ENCODE data around the gene GPR63.
"Not testable (repeated sequence)": the region's sequence is repeated elsewhere in the genome, so short reads cannot be mapped to it uniquely, and the experiment has no call there.

The GPR63 gene, protein sequence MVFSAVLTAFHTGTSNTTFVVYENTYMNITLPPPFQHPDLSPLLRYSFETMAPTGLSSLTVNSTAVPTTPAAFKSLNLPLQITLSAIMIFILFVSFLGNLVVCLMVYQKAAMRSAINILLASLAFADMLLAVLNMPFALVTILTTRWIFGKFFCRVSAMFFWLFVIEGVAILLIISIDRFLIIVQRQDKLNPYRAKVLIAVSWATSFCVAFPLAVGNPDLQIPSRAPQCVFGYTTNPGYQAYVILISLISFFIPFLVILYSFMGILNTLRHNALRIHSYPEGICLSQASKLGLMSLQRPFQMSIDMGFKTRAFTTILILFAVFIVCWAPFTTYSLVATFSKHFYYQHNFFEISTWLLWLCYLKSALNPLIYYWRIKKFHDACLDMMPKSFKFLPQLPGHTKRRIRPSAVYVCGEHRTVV

DNA sequence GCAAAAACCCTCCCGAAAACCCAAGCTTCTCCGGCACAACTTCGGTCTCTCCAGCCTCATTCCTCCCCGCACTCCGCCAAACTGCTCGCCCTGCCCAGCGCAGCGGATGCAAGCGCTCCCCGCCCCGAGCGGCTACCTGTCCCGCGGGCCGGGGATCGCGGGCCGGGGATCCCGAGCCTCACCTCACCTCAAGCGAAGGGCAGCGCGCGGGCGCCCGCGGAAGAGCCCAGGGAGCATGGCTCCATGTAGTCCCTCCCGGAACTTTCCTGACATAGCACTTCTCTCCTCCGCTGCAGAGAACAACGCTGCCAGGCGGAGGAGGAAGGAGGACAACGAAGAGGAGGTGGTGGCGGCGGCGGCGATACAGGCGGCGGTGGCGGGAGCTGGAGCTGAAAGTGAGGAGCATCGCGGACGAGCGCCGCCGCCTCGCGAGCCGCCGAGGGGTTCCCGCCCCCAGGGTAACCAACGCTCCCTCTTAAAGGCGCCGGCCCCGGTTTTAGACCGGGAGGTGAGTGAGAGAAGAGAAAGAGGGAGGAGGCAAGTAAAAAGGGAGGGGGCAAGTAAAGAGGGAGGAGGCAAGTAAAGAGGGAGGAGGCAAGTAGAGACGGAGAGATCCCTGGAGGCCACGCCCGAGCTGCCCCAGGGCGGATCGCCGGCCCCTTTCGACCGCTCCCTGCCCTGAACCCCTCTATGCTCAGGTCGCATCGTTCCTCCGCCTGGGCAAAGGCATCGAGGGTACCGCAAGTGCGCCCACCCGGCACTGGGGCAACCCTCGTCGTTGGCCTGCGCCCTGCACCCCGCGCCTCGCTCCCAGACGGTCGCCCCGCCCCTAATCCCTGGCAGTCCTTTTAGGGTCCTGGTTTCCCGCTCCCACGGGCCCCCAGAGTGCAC, at the start of gene GPR63:
TSS of gene GPR63 (minus strand) at position 397 of the 891 bp plus-strand sequence. CDS start 37,746 bp downstream, outside the sequence.
- peak; percentile 79 to 83 for DNase-seq

DNA sequence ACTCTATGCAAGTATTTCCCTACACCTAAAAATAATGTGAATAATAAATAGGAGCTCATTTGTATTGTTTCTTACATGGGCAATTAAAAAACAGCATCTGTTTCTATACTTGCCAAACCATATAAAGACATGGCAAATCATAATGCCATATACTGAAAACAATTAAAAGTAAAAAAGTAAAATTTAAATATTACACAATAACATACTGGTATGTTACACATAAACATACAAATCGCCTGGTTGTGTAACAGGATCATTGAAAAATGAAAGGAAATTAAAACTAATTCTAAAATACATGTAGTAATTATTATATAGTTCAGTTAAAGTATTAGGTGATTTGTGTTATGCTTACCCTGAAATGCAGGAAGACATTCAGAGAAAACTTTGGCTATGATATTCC, 49.2 kb upstream of the GPR63 start:
- DNase-seq, result no peak

DNA sequence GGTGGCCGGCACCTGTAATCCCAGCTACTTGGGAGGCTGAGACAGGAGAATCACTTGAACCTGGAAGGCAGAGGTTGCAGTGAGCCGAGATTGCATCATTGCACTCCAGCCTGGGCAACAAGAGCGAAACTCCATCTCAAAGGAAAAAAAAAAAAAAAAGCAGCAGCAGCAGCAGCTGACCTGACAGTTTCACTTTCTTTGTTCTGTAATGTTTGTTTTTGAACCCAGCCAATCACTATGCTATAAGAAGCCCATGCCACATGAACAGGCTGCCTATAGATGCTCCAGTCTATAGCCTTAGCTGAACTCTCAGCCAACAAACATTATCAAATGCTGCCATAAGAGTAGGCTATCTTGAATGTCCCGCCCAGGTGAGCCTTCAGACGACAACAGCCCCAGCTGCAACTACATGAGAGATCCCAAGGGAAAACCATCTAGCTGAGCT, 47.9 kb upstream of the GPR63 start:
- not testable (repeated sequence) for DNase-seq

DNA sequence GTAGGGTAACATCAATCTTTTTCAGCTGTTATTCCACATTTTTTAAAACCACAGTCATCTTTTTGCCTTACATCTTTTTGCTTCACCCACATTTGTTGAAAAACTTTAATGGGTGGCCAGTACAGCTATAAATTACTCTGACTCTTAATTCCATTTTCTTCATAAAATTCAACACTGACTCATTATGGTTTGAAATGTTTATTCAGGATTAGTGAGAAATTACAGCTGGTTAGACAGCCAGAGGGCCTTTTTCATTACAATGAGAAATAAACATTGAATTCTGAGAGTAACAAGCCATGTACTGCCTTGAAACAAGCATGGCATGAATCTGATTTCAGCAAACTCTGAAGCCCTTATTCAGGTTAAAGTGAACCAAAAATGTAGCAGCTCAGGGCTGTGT, 40.9 kb upstream of the GPR63 start:
- no peak for DNase-seq

DNA sequence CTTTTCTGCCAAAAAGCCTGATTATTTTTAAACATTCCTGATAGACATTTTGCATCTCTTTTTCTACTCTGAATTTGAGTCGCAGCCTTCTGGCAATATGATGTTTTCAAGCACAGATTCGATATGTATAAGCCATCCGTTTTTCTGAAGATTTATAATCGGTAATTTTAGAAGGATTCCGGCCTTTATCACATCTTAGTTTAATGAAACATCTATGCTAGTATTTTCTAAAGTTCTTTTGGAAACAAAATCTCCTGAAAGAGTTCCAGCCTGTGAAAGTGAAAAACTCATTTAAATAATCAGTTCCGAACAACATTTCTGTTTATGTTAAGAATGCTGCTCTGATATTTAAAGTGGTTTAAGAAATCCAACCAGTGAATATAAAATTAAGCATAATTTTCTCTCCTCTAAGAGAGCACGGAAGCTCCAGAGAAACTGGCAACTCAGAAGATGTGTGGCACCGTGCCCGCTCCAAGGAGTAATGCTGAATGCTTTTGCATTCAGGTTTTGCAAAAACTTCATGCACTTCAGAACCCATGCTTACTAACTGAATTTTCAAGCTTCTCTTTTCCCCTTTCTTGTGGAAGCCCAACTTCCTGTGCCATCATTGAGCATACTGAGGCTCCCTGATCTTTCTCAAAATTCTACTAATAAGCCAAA, 39.7 kb upstream of the GPR63 start:
- DNase-seq, result no peak

DNA sequence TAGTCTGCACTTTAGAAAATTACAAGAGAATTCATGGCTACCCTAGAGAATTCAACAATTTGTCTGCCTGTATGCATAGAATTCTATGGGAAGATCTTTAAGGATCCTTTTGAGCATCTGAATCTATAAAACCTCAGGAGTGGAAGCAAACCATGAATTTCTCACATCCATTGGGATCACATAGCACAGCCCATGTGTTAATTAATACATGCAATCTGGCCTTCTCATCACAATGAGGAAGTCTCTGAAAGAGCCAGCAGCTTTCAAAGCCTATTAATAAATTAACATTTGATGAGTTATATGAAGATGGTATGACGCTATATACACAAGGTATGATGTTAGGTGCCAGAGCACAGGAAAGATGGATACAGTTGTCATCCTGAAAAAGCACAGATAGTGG, 35.7 kb upstream of the GPR63 start:
- DNase-seq, result no peak

DNA sequence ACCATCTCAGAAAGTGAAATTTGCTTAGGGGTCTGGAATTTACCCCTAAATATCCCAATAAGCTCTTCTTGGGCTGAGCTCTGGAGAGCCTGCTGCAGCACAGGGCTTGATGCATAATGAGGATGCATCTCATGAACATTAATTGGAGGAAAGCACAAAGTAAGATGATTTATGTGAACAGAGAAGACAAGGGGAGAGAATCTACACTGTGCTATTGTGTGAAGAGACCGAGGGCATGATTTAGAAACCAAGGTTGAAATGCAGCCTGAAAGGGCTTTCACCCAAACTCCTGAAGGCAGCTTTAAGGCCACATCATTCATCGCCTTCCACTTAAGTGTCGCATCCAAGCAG, 27.8 kb upstream of the GPR63 start:
- no peak for DNase-seq

DNA sequence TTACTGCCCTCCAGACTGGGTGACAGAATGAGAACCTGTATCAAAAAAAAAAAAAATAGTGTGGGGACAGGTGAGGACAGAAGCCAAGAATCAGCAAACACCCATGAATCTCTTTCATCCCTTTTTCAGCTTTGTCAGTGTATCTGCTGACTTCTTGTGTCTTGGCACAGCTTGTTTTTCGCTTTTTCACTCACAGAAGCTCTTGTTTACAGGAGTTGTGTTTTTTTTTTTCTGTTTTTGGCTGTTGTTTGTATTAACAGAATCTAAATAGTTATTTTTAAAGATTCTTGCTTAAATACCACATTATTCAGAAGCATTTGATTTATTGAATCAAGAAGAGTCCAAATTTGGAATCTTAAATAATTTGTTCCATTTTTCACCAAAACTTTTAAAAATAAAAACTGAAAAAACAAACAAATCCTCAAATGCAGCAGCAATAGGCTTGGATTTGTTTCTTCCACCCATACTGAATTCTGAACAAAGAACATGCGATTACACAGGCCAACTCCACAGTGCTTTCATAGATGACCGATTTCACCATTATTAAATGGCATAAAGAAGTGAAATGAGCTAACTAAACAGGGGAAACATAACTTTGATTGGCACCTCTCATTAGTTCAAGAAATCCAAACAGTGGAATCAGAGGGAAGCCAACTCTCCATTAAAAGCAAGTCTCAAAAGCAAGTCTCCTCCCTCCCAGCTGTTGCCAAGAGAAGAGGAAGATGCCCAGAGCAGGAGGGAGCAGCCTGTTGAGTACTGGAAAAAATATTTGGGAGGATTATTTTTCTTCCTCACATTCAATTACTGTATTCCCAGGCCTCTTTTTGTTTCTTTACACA, 27.2 kb upstream of the GPR63 start:
- no peak for DNase-seq

DNA sequence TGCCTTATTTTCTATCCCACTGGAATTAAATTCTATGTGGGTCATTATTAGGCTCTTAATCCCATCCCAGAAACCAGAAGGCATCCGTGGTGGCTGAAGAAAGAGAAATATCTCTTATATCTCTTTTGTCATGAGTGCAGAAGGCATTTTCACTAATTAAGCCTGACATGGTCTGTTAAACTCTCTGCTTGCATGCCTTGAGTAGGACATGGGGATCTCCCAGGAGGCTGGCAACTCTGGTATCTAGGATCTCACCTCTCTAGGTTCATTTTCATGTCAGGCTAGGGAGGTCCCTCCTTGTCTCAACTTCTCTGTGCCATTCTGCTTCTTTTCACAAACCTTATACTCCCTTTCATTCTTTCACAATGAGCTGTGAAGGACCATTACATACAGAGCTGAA, 25.3 kb upstream of the GPR63 start:
- no peak for DNase-seq

DNA sequence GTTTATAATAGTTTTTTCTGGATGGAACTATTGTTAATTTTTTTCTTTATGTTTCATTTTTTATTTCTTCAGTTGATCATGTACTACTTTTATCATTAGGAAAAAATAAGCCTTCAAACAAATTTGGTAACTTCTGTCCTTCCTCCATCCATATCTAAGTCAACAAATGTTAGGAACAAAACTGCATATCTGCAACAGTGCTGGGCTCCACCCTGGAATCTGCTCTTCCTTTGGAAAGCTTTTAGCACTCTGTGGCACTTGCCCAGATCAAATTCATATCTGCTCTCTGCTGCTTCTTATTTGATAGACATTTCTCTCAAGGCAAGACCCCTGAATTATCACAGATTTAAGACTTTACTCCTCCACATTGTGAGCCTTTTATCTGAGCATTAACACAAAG, 24.3 kb upstream of the GPR63 start:
- DNase-seq, result no peak

DNA sequence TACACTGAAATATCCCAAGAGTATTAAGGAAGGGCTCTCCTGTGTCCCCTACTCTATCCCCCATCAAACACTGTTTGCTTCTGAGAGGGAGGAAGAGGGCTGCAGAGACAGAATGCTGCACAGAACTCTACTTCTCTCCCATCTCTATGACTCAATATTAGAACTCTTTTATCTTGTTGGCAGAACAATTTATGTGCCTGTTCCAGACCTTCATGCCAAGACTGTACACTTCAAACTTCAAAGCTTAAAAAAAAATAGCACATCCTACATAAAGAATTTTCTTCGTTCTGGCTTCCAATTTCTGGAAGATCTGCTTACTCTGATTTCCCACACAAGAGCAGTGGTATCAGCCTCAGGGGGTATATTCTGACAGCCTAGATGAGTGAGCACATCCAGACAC, 19.6 kb upstream of the GPR63 start:
- no peak for DNase-seq

DNA sequence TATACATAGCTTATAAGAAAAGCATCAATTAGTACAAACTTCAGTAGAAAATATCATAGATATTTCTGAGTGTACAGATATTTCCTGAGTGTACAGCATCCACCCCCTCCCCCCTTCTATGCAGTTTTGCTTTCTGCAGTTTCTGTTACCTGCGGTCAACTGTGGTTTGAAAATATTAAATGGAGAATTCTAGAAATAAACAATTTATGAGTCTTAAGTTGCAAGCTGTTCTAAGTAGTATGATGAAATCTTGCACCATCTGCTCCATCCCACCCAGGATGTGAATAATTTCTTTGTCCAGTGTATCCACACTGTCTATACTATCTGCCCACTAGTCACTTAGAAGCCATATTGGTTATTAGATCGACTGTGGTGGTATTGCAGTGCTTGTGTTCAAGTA, 15.8 kb upstream of the GPR63 start:
- DNase-seq, result no peak

DNA sequence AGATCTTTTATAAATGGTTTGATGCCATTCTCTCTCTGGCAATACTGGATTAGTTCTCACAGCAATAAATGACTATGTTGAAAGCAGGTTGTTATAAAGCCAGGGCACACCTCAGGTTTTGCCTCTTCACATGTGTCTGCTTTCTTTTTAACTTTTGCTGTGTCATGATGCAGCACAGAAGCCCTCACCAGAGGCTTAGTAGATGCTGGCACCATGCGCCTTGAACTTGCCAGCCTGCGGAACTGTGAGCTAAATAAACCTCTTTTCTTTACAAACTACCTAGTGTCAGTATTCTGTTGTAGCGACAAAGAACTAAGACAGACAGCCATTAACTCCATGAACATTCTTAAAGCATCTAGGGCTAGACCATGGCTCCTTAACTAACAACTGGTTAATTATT, 15.3 kb upstream of the GPR63 start:
- DNase-seq, result no peak

DNA sequence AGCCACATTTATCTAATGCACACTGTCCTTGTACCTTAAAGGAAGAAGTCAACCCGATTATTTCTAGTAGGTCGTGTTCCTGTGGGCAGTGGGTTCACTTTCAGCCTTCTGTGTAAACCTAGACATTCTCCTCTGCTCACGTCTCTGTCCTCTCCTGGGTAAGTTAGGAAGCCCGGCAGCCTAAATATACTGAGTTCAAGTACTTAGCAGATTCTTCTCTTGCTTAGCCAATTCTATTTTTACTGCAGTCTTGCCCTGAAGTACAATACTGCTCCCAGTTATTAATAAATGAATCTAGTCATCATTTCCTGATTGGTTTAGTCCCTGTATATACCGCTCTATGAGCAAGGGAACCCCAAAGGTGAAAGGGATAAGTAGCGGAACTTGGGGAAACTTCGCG, 14.6 kb upstream of the GPR63 start:
- no peak for DNase-seq

DNA sequence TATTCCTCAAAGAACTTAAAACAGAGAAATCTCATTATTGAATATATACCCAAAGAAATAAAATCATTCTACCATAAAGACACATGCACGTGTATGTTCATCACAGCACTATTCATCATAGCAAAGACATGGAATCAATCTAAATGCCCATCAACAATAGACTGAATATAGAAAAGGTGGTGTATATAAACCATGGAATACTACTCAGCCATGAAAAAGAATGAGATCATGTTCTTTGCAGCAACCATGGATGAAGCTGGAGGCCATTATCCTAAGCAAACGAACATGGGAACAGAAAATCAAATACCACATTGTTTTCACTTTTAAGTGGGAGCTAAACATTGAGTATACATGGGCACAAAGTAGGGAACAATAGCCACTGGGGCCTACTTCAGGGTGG, 12.3 kb upstream of the GPR63 start:
- no peak for DNase-seq

DNA sequence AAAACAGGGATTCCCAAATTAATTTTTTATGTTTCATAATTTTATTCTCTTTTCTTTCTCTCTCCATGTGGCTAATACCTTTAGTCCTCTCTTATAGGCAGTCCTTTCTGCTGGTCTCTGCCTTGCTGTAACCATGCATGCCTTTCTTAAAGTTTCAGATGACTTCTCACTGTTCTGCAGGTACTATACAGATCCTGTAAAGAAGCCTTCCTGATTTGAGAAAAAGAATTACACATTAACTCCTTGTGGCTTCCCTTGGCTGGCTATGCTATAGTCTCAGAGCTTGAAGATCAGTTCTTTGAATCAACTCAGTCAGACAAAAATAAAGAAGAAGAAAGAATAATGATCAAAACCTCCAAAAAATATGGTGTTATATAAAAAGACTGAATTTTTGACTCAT, 7.3 kb upstream of the GPR63 start:
- DNase-seq, result no peak

DNA sequence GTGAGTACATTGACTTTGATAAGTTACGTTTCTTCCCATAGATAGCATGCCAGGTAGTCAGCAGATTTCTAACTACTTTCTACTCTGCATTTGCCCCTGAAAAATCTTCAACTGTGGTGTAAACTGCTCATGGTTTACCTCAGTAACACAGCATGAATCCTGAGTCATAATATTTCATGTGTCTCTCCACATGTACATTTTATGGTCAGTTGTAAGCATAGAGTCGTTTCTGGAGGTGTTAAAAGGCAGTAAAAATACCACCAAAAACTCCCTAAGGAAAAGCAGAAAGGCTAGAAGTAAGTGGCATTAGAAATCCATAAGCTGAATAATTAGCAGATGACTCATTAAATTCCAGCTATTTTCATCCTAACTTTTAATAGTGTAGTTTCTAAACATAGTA, 4.1 kb upstream of the GPR63 start:
- DNase-seq, result no peak

DNA sequence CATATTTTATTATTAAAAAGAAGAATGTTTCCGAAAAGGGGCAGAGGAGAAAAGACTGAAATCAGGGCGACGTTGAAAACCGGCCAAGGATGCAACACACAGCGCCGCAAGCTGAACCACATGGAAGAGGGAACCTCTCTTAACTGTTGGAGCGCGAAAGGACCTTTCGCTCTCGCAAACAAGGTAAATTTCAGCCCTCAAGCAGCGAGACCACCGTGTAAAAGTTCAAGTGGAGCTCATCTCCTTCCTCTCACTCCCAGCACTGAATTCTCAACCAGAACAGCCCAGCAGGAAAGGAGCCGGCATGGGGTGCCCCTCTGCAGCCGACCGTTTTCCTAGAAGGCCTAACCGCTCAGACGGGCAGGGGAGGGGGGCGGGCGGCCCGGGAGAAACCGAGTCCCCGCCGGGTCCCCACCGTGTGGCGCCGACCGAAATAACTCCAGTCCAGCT, 621 bp downstream of the GPR63 start:
- DNase-seq, result peak; percentile 42 to 54

DNA sequence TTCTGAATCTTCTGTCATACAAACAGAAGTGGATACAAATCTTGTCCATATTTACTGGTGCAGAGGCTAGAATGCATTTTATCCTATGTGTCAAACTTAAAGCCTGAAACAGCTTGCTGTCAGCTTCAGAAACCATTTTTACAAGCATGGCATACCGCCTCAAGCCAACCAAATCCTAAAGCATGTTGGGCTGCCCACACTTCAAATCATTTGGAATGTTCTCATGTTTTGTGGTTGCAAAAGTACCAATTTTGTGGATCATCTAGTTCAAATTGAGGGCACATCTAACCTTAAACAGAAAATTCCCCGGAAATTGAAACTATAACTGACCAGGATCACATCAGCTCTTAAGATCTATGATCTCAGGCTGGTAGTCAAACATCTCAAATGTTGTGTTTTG, 3.2 kb downstream of the GPR63 start:
- DNase-seq, result no peak

DNA sequence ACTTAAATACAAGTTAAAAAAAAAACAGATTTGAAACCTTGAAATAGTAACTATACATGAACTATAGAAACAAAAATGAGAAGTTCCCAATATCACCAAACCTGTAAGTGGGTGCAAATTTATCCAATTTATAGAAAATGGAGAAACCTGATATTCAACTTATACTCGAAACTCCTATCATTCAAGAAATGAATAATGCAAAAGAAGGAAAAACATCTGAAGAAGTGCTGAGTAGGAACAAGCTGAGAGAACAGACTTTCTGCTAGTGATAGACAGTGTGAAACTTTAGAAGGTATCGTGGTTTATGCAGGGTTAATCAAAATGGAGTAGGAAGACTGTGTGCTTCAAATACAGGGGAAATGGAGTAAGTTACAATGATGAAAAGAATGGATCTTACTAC, 4.5 kb downstream of the GPR63 start:
- DNase-seq, result no peak

DNA sequence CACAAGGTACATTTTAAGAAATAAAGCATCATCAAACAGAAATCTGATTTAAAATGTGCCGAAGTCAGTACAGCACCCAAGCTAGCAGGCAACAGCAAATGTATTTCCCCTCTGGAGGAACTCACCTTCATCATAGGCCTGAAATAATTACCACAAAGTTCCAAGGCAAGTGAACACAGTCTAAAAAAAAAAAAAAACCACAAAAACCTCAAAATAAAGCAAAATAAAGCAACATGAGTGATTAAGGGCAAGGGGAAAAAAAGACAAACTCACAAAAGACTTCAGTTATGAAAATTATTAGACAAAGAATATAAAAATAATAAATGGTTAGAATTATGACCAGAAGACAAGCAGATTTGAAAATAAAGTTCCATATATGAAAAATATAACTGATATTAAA, 10.4 kb downstream of the GPR63 start:
- no peak for DNase-seq

DNA sequence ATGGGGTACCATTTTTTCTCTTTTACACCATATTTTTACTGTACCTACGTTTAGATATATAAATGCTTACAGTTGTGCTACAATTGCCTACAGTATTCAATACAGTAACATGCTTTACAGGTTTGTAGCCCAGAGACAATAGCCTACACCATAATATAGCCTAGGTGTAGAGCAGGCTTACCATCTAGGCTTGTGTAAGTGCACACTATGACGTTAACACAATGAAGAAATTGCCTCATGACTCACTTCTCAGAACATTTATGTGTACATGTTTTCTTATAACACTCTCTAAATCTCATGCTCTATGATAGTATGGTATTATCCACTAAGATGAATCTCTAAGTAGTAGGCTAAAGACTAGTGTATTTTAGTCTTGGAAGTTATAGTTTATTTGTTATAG, 13.5 kb downstream of the GPR63 start:
- no peak for DNase-seq

DNA sequence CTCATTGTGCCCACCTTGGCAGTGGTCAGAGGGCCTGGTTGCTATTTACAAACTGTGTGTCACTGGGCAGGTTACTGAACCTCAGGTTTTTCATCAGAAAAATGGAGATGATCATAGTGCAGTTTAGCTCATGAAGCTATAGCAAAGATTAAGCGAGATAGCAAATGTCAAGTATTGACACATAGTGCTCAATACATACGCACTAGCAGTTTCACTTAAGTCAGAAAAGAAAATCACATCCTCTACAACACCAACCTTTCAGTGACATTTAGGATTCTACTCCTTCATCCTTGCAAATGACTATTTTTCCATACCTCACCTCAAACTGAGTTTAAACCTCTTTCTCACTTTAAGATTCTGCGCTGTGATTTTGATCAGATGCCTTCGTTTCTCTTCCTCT, 16.2 kb downstream of the GPR63 start:
- DNase-seq, result no peak

Measured in Kasumi-1 (cell line).